Endodermal cell (in vitro differentiated cells): ENCODE data around the gene IL17D. TPM values are rescaled to one million over a fixed set of nuclear protein-coding genes. Genes with fewer than 3 reads are reported as not detected.

Experiments used
- DNase-seq: peaks from one replicate; pipeline ENCODE4 v3.0.0-alpha.2; 2017
- H3K27ac ChIP-seq: 2 replicates; pipeline ENCODE4 v1.5.1; 2013; ENCODE audit warnings: mild to moderate bottlenecking, low read depth, low read length, moderate library complexity
- H3K27me3 ChIP-seq: 2 replicates; pipeline ENCODE4 v1.6.1; 2013; ENCODE audit warnings: mild to moderate bottlenecking, low read length, moderate library complexity; ENCODE audit not compliant: insufficient read depth, control insufficient read depth, poor library complexity, severe bottlenecking
- H3K36me3 ChIP-seq: 2 replicates; pipeline ENCODE4 v1.7.0; 2013; ENCODE audit warnings: mild to moderate bottlenecking, low read length, moderate library complexity; ENCODE audit not compliant: control insufficient read depth, insufficient read depth
- H3K4me1 ChIP-seq: one replicate; pipeline ENCODE4 v1.7.0; 2013; ENCODE audit warnings: low read length; ENCODE audit not compliant: control insufficient read depth, insufficient read depth
- H3K4me3 ChIP-seq: 2 replicates; pipeline ENCODE4 v1.5.1; 2013; ENCODE audit warnings: mild to moderate bottlenecking, low read length, moderate library complexity
- H3K9ac ChIP-seq: 2 replicates; pipeline ENCODE4 v1.6.1; 2013; ENCODE audit warnings: mild to moderate bottlenecking, low read length, moderate library complexity; ENCODE audit not compliant: poor library complexity, severe bottlenecking; ENCODE audit errors: extremely low read depth
- H3K9me3 ChIP-seq: 2 replicates; pipeline ENCODE4 v1.6.1; 2013; ENCODE audit warnings: mild to moderate bottlenecking, low read length, moderate library complexity; ENCODE audit not compliant: control insufficient read depth
- H3K27ac Mint-ChIP-seq: 2 replicates; pipeline ENCODE4 v1.8.0; 2020; ENCODE audit warnings: mixed read lengths
- H3K27me3 Mint-ChIP-seq: 2 replicates; pipeline ENCODE4 v1.8.0; 2021; ENCODE audit warnings: mild to moderate bottlenecking, mixed read lengths; ENCODE audit not compliant: insufficient read depth
- H3K36me3 Mint-ChIP-seq: 2 replicates; pipeline ENCODE4 v1.8.0; 2020; ENCODE audit warnings: low read depth, mixed read lengths
- H3K4me1 Mint-ChIP-seq: 2 replicates; pipeline ENCODE4 v1.8.0; 2020; ENCODE audit warnings: mixed read lengths
- H3K4me3 Mint-ChIP-seq: 2 replicates; pipeline ENCODE4 v1.8.0; 2020; ENCODE audit warnings: mild to moderate bottlenecking, moderate library complexity, mixed read lengths
- H3K9me3 Mint-ChIP-seq: 2 replicates; pipeline ENCODE4 v1.8.0; 2020; ENCODE audit warnings: mild to moderate bottlenecking, mixed read lengths
- CTCF ChIP-seq: fragments of 200-600 bp; sonication (generic); conservative IDR thresholded peaks from 2 replicates; pipeline ENCODE4 v1.5.0; 2021; ENCODE audit warnings: antibody characterized with exemption, mild to moderate bottlenecking
- WGBS, 2 experiments: methylation state at CpG; one replicate each; pipeline versions ENCODE4 v1.1.5 to v1.1.7; 2013; ENCODE audit warnings: missing lambda C conversion rate in 2 of 2, mixed read lengths in 1 of 2; ENCODE audit not compliant: insufficient coverage in 1 of 2, insufficient read length in 1 of 2; 5-methylcytosine and 5-hydroxymethylcytosine counted together
- total RNA-seq, 2 donors: library from RNA; stranded (reverse); fragmentation: NEBNext Ultra II Directional in 1 of 2; extraction: Animal tissue kit (Norgen Biotek cat#: 25700) in 1 of 2; gene quantifications; 2 replicates in 1 of 2; 3 replicates in 1 of 2; pipeline ENCODE4 v1.2.1, GENCODE V29; 2021

IL17D gene
- total RNA-seq, 2 donors from 2014 or later = 0.33 to 0.88 TPM

- no peak for TF ChIP-seq CTCF
- Mint-ChIP-seq H3K4me1 (peaks cover 9% of the 10 kb centered on the region), H3K27me3 (peaks cover 36% of the 10 kb centered on the region), H3K4me3 (no peak overlapping the region), H3K9me3 (no peaks in the 10 kb centered on the region), H3K27ac (no peak overlapping the region), H3K36me3 (no peaks in the 10 kb centered on the region)
- Histone ChIP-seq H3K36me3 (no peaks in the 10 kb centered on the region), H3K9me3 (no peaks in the 10 kb centered on the region), H3K27ac (no peak overlapping the region), H3K4me1 (no peaks in the 10 kb centered on the region), H3K4me3 (no peak overlapping the region), H3K27me3 (no peaks in the 10 kb centered on the region), H3K9ac (no peak overlapping the region)
- WGBS, 2 experiments = 94 to 96% methylated on average over 4 to 8 of the region's 8 CpGs
- no peak for DNase-seq
These were observed 5.9 kb downstream of the IL17D start for GRCh38 chr13:20709369-20709768.

- H3K36me3 Mint-ChIP-seq = no peaks in the 10 kb centered on the region
- WGBS, 2 experiments = 88 to 92% methylated on average over 3 to 4 of the region's 4 CpGs
- peaks cover 9% of the 10 kb centered on the region for H3K4me1 Mint-ChIP-seq
- TF ChIP-seq CTCF = no peak
- no peaks in the 10 kb centered on the region for H3K36me3 ChIP-seq
- H3K9ac ChIP-seq = no peak overlapping the region
- no peak overlapping the region for H3K4me3 Mint-ChIP-seq
- no peak for DNase-seq
- H3K27me3 ChIP-seq = no peaks in the 10 kb centered on the region
- H3K4me1 ChIP-seq = no peaks in the 10 kb centered on the region
- peaks cover 35% of the 10 kb centered on the region for H3K27me3 Mint-ChIP-seq
- no peak overlapping the region for H3K27ac ChIP-seq
- H3K27ac Mint-ChIP-seq = no peak overlapping the region
- H3K9me3 ChIP-seq = no peaks in the 10 kb centered on the region
- no peak overlapping the region for H3K4me3 ChIP-seq
- H3K9me3 Mint-ChIP-seq = no peaks in the 10 kb centered on the region
These were observed 6.3 kb downstream of the IL17D start for GRCh38 chr13:20709782-20710181.

DNA sequence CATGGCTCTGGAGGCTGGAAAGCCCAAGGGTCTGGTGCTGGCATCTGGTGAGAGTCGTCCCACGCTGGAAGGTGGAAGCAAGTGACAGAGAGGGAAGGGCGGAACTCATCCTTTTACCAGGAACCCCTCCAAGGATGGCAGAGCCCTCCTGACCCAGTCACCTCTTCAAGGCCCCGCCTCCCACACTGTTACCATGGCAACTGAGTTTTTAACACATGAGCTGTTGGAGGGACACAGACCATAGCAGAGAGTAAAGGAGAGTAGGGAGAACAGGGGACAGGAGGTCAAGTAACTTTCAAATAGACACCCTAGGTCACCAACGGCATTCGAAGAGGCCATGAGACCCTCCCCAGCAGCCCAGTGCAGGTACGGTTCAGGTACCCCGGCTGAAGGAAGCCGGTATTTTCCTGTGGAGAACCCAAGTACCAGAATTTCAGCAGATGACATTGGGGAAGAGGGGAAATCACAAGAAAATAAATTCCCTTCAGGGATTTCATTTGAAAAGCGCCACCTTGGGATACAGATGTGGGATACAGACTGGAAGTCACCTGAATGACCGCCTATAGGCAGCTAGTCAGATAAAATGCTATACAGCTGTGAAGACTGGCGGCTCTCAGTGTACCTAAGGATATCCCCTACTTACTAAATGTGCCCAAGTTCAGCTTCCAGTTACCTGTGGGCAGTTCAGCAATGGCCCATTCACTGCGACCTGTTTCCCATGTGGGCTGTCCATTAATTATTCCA is 8.0 kb downstream of the IL17D start:
- Mint-ChIP-seq H3K27me3 (peaks cover 23% of the 10 kb centered on the region), H3K4me1 (peaks cover 9% of the 10 kb centered on the region), H3K9me3 (no peaks in the 10 kb centered on the region), H3K27ac (no peak overlapping the region), H3K4me3 (no peak overlapping the region), H3K36me3 (no peaks in the 10 kb centered on the region)
- DNase-seq = peak; percentile 86
- Histone ChIP-seq H3K9me3 (no peaks in the 10 kb centered on the region), H3K27me3 (no peaks in the 10 kb centered on the region), H3K36me3 (no peaks in the 10 kb centered on the region), H3K27ac (no peak overlapping the region), H3K9ac (no peak overlapping the region), H3K4me3 (no peak overlapping the region), H3K4me1 (peaks cover 2% of the 10 kb centered on the region)
- peak; percentile 44 for TF ChIP-seq CTCF
- WGBS, 2 experiments = 81 to 86% methylated on average over 11 to 13 of the region's 13 CpGs
